GM18502 (cell line): ENCODE data around the gene HOMER2.
"Not testable (repeated sequence)": the region's sequence is repeated elsewhere in the genome, so short reads cannot be mapped to it uniquely, and the experiment has no call there.

Experiments
- ATAC-seq: cut with Tn5 transposase; IDR thresholded peaks from one replicate; pipeline ENCODE4 v1.9.1; 2021; ENCODE audit warnings: mild to moderate bottlenecking; ENCODE audit not compliant: unreplicated experiment, poor library complexity

Gene HOMER2

DNA sequence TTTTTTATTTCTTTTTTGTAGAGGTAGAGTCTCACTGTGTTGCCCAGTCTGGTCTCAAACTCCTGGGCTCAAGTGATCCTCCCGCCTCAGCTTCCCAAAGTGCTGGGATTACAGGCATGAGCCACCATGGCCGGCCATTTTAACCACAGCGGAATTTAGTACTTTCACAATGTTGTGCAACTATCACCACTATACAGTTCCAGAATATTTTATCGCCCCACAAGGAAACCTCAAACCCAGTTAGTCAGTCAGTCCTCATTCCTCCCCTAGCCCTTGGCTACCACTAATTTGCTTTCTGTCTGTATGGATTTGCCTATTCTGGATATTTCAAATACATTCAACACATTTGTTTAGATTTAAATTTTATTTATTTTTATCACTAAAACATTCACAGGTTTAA, 15.5 kb upstream of the HOMER2 start:
- no peak for ATAC-seq

DNA sequence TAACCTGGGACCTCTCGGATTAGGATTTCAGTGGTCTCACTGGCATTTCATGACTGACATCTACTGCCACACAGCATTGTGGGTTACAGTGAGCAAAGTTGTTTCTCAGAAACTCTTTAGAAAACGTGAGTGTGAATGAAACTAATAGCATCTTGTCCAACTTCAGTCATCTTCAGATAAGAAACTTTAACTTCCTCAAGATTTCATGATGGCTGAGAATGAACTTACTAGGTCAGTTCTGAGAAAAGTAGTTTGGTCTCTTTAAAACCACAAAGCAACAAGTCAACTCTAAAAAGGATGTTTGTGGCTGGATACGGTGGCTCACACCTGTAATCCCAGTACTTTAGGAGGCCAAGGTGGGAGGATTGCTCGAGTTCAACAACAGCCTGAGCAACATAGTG, 14.2 kb upstream of the HOMER2 start:
- ATAC-seq: peak; percentile 91

DNA sequence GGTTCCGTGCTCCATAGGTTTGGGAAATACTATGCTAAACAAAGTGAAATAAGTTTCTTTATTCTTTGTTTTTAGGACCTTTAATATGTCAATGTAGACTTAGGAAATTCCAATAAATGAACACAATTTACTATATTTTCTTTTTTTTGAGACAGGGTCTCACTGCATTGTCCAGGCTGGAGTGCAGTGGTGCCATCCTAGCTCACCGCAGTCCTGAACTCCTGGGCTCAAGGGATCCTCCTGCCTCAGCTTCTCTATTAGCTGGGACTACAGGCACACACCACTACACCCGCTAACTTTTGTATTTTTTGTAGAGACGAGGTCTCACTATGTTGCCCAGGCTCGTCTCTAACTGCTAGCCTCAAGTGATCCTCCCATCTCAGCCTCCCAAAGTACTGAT, 12.4 kb upstream of the HOMER2 start:
- no peak for ATAC-seq

DNA sequence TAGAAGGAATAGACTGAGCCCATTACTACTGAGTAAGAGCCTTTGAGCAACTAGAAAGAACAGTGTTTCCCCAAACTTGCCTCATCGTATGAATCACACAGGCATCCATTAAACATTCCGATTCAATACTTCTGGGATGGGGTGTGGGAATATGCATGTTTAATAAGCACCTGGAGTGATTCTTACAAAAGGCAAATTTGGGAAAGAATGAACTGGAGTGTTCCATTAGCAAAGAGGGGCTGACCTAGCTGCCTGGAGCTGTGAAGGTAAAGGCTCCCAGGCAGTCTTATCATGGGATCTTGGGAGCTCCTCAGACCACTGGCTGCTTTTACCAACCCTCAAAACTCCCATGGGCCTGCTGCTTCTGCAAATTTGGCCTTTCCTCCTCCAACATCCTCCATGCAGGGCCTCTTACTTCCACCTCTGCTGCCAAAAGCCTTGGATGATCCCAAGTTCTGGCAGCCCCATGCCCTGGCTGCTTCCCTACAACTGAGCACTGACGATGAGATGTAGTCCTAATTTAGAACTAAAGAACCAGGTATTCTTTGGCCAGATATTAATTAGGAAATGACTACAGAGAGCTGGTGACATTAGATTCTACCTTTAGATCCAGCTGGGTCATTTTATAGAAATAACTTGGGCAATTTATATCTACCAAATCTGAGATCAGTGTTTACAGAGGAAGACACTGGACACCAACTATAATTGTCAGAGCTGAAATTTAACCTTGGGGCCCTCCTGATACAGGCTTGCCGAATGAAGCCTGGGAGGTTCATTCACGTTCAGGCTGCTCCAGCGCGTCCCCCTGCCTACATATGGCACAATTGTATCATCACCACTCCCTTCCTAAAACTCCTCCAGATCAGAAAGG, 11.2 kb upstream of the HOMER2 start:
- ATAC-seq: no peak

DNA sequence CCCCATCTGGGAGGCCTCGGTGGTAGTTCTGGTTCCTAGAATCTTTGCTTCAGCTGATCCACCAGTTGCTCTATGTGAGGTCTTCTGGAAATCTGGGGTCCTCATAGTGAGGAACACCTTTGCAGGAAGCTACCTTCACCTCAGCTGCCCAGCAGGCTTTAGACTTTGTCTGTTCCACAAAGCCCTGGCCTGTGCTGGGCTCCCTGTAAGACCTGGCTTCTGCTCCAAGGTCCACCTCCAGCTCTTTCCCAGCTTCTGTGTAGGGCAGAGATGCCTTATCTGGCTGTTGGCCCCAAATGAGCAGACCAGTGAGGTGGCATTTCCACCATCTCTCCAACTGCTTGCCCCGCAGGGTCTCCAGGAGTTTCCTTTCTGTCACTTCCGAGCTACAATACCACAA, 8.2 kb upstream of the HOMER2 start:
- no peak for ATAC-seq

DNA sequence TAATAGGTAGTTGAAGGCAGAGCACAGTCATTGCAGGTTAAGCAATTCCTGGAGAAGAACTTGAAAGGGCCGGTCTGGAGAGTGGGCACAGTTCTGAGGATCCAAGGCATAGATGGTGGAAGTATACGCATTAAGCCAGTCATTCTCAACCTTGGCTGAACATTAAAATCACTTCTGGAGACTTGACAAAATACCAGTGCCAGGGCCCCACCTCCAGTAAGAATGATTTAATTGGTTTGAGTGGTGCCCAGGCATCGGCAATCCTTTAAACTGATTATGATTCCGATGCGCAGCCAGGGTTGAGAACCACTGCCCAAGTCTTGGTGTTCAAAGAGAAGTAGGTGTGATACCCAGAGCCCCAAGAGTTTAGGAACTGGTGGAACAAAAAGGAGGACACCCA, 6.9 kb upstream of the HOMER2 start:
- ATAC-seq: no peak

DNA sequence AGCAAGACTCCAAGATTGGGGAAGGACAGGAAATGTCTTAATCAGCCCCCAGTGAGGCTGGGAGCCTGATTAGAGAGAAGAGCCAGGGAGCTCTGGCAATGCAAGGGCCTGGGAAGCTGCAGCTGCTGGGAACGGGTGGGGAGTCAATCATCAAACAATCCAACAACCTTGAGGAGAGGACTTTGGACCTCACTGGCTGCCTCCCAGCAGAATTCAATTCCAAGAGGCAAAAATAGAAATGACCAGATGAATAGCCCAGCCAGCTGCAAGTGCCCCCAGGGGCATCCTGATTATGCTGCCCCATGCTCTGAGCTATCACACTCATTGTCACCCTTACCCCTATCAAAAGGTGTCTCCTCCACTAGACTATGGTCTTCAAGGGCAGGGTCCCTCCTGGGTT, 6.1 kb upstream of the HOMER2 start:
- ATAC-seq: no peak

DNA sequence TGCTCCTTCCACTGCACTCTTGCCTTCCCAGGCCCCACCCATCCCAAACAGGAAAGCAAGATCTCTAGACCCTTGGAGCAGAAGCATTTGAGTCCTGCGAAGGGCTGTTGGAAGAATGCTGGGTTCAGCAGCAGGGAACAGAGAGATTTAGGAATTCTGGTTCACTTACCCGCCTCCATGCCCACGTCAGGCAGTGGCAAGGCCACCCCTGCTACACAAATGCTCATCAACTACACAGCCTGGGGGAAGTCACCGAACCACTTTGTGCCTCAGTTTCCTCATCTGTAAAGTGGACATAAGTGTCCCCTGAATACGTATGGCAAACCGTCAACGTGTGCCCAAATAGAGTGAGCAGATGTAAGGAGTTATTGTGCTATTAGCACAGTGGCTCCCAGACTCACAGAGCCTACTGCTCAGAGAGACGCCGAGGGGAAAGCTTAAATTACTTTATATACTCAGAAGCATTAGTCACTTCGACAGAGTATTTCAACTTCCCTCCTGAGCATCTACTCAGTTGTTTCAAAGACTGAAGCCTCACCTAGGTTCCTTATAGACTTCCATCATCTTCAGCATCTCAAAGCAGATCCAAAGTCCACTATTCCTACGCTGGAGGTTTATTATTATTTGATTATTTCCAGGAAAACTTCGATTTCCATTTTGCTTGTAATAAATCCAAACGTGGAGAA, 905 bp downstream of the HOMER2 start:
- no peak for ATAC-seq

DNA sequence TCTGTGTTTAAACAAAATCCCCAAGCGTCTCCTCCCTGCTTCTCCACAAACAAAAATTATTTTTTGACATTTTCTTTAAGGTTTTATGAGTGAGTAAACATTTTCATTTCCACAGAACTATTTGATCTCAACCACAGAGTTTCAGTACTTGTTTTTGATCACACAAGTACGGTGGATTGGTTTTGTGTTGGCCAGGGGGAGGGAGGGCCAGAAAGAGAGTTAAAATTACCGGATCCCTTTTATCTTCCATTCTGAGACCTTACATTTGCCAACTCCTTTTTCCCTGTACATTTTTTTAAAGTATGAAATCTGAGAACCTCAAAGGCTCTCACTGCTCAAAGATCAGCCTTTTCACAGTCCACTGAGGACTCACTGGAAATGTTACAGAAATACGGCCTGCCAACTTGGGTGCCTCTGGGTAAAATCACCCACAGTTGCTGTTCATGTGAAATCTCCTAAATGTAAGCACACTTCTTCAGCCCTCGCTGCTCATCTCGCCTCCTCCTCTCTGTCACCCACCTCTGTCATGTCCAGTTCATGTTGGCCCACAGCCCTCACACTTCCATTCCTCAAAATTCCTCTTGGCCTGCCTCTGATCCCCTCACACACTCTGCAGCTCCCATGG, 1.7 kb downstream of the HOMER2 start:
- peak; percentile 59 for ATAC-seq

DNA sequence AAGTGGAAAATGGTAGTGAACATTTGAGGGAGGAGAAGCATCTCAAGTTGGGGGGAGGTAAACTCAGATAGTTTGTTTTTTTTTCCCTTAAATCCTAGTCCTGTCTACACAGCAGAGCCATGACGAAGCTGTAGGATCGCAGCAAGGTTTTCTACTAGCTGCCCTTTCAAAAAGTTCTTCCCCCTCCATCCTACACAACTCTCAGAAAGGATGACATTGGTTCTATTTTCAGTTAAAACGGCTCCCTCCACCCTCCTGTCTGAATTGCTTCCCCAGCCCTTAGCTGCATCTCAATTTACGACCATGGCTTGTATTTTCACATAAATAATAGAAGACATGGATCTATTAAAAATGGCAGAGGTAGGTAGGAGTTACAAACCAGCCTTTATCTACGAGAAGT, 2.2 kb downstream of the HOMER2 start:
- ATAC-seq: no peak

DNA sequence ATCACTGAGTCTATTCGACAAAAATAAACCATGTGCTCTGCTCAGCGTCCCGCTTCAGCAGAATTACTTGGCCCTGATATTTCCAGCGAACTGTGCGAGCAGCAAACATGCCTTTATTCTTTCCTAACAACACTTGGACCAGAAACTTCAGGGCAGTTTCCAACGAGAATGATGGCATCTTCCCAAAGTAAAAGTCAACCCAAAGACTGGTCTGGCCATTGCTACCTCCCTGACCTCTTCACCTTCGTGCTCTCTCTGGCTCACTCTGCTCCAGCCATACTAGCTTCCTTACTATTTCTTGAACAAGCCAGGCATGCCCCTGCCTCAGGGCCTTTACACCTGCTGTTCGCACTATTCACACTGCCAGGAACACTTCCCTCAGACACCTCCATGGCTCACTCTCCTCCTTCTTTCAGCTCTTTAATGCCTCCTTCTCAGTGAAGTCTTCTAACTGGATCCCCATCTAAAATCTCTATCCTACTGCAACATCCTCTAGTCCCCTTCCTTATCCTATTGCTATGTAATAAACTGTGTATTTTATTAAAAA, 6.3 kb downstream of the HOMER2 start:
- ATAC-seq: no peak

DNA sequence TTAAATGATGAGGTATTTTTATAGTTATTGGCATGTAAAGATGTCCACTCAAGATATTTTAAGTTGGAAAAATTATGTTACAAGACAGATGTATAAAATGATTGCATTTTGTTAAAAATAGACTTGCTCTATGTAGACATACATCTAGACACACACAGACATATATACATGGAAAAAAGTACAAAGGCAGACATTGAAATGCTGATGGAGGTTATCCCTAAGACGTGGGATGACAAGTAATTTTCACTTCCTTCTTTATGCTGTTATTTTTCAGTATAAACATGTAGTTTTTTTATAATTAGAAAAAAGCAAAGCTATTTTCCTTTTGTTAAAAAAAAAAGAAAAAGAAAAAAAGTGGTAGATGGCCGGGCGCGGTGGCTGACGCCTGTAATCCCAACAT, 7.2 kb downstream of the HOMER2 start:
- no peak for ATAC-seq

DNA sequence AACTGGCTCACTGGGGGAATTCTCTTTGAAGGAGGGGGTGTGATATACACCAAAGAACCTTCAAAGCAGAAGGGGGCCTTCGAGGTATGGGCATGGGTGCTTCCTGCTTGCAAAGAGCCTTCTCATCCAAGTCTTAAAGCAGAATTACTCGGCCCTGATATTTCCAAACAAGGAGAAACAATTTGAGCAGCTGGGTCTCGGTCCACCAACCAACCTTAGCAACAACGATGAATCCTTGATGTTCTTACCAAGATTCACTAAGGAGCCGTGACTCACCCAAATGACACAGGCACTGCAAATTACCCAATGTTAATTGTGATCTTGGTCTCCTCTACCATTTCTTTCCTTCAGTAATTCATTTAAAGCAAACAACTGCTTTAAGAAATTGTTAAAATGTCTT, 7.7 kb downstream of the HOMER2 start:
- ATAC-seq: no peak

DNA sequence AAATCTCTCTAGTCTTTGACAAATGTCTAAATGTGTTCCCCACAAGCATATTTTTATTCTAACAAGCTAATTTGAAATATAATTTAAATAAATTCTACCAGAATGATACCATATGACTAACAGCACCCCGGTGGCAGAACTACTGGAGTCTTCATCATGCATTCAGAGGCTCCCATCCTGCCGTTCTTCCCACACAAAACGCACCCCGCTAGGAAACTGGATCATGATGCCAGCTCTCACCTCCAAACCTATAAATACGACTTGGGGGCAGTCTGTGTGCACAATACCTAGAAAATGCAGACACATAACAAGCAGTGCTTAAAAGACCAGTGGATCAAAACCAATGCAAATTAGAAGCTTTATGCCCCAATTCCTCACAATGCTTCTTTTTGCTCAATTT, 8.5 kb downstream of the HOMER2 start:
- ATAC-seq: no peak

DNA sequence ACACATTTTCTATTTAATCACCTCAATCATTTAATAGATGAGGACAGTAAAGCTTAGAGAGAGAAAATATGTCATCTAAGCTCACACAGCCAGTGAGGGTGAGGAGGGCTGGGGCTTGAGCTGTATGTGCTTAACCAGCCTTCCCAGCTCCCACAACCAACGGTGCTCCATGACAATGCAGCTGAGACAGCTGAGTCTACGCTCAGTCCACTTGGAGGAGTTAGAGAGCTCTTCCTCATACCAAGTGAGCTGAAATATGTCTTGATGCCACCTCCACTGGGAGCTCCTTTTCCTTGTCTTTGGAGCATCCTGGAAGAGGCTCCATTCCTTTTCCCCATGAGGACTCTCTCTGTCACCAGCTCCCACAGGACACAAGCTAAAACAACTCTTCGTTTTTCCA, 9.3 kb downstream of the HOMER2 start:
- ATAC-seq: no peak

DNA sequence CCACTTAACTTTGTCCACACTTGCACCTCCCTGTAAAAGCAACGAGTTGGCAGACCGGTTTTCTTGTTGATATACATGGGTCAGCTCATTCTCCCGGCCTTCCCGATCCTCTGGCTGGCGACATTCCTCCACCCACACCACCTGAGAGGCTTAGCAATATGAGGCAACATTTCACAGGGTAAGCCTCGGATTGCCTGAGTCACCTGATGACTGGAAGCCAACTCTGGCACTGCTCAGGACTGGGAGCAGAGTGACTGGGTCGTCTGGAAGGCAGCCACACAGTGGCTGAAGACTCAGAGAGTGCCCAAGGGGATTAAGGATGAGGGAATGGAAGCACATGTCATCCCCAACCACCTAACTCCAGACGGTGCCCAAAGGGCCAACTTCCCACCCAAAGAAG, 9.8 kb downstream of the HOMER2 start:
- ATAC-seq: no peak

DNA sequence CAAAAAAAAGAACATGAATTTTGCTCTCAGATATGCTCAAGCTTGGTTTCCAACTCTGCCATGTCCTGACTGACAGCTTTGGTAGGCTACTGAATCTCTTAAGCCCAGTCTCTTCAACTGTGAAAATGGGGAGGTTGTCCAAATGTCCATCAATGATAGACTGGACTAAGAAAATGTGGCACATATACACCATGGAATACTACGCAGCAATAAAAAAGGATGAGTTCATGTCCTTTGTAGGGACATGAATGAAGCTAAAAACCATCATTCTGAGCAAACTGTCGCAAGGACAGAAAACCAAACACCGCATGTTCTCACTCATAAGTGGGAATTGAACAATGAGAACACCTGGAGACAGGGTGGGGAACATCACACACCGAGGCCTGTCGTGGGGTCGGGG, 12.8 kb downstream of the HOMER2 start:
- ATAC-seq: not testable (repeated sequence)

DNA sequence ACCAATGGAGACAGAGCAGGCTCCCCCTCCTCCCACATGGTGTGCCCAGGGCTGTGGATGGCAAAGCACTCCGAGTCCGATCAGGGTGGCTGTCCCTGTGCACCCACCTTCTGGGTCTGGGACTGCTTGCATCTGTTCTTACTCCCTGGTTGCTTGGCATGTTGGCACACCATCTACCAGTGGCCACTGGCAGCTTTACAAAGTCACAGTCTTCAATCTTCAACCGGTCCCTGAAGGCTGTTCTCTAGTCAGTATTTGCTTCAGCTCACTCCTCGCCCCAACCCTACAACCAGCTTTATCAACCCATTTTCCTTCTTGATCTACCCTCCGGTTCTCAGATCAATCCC, 14.8 kb downstream of the HOMER2 start:
- no peak for ATAC-seq

DNA sequence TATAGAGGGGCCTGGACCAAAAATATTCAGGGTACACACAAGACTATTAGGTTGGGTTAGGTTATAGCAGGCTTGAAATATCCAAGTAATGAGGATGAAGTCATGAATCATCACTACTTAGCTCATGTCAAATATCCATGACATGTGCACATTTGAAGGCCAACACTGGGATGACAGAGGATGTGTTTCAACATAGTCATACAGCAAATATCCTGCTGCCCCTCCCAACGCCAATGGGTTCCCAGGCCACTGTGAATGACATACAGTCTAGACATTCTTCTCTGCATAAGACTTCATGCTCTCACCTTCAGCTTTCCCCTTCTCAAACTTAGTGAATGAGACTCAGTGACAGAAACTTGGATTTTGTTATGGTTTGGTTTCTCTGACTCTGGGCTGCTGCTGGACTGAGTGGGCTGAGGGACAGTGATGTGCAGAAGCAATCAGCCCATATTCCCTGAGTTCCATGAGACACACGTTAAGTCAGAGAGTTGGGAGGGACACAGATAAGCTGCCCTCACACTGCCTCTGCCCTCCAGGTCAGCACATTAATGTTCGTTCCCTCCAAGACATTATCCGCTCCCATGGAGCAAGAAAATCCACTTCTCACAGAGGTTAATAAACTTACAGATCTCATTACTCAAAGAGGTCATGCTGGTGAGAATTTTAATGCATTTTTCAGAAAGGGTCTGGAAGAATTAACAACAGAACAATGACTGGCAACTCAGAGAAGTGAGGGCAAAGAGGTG, 15.4 kb downstream of the HOMER2 start:
- ATAC-seq: no peak

DNA sequence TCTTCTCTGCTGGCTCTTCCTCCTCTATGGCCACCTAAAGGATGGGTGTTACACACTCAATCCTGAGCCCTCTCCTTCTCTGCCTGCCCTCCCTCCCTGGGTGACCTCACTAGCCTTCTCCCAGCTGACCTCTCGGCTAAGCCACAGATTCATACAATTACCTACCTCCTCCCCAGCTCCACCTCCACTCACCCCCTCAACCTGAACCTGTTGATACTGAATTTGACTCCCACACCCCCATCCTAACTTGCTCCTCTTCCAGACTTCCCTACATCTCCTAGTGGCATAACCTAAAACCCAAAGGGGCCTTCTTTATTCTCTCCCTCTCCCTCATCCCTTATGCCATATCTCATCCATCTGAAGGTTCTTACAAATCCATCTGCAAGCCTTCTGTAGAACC, 17.1 kb downstream of the HOMER2 start:
- no peak for ATAC-seq
